ENCODE measurements around the gene C11orf91.

GRCh38 chr11:33716243-33716642 lies 15.6 kb upstream of the C11orf91 start:
- no peak for TF ChIP-seq EZH2 (IDR thresholded peaks at IDR 0.05)
- TF ChIP-seq POLR2AphosphoS5 (IDR thresholded peaks at IDR 0.05; ENCODE audit: borderline replicate concordance, low read depth, low read length) = no peak
- TF ChIP-seq FOXP2 (optimal IDR thresholded peaks at IDR 0.05; ENCODE audit: control extremely low read depth, extremely low read length, insufficient read depth) = no peak
